Esophagus (tissue), 2 donors: ENCODE results near the gene SERPINB13. TPM values are rescaled to one million over a fixed set of nuclear protein-coding genes. Genes with fewer than 3 reads are reported as not detected.
"Not testable (repeated sequence)": the region's sequence is repeated elsewhere in the genome, so short reads cannot be mapped to it uniquely, and the experiment has no call there.

ENCODE experiments used
- H3K27ac ChIP-seq, 2 donors: one replicate each; pipeline ENCODE4 v1.5.1; 2013; ENCODE audit warnings: low read depth in 2 of 2, mild to moderate bottlenecking in 2 of 2, inconsistent platforms in 1 of 2, low read length in 1 of 2, moderate library complexity in 1 of 2
- H3K27me3 ChIP-seq, 2 donors: one replicate each; pipeline ENCODE4 v1.6.1; 2013; ENCODE audit warnings: low read length in 2 of 2, control low read depth in 1 of 2, mild to moderate bottlenecking in 1 of 2; ENCODE audit not compliant: insufficient read depth in 2 of 2, control insufficient read depth in 1 of 2
- H3K36me3 ChIP-seq, 2 donors: one replicate each; pipeline ENCODE4 v1.6.1; 2013; ENCODE audit warnings: low read length in 1 of 2; ENCODE audit not compliant: control insufficient read depth in 2 of 2, insufficient read depth in 2 of 2
- H3K4me1 ChIP-seq, 2 donors: one replicate each; pipeline ENCODE4 v1.6.1; 2013; ENCODE audit warnings: low read length in 1 of 2; ENCODE audit not compliant: control insufficient read depth in 2 of 2, insufficient read depth in 2 of 2
- H3K4me3 ChIP-seq, 2 donors: one replicate each; pipeline ENCODE4 v1.5.1; 2013; ENCODE audit warnings: low read length in 2 of 2, mild to moderate bottlenecking in 2 of 2, low read depth in 1 of 2, moderate library complexity in 1 of 2
- H3K9me3 ChIP-seq, 2 donors: one replicate each; pipeline ENCODE4 v1.6.1; 2013; ENCODE audit warnings: mild to moderate bottlenecking in 2 of 2, low read depth in 1 of 2, low read length in 1 of 2, moderate library complexity in 1 of 2; ENCODE audit not compliant: control insufficient read depth in 2 of 2, insufficient read depth in 1 of 2
- WGBS, 2 donors: extraction: QIAGEN DNeasy Blood & Tissue Kit; methylation state at CpG; one replicate each; pipeline ENCODE4 v1.1.7; 2013; 5-methylcytosine and 5-hydroxymethylcytosine counted together
- polyA plus RNA-seq, 2 donors: library from polyadenylated mRNA; stranded (reverse); fragments of 200-250 nt; gene quantifications; one replicate each; pipeline ENCODE4 v1.2.3, GENCODE V29; 2013
- donor health status: healthy with polysubstance abuse.
- donor health status: Bipolar disorder and iron deficiency.

Gene SERPINB13
- polyA plus RNA-seq, 2 donors, result 228 to 233 TPM

DNA sequence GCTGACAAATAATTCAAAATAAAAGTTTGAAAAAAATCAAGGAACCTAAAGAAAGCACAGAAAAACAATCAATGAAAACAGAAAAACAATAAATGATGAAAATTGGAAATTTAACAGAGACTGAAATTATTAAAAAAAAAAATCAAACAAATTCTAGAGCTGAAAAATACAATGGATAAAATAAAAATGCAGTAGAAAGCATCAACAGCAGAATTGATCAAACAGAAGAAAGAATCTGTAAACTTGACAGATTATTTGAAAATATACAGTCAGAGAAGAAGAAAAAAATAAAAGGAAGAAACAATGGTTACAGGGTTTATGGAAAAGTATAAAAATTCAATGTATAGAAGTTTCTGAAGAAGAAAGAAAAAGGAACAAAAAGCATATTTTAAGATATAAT, 40.7 kb downstream of the SERPINB13 start:
- H3K4me3 ChIP-seq, result no peak overlapping the region
- H3K4me1 ChIP-seq, result no peaks in the 10 kb centered on the region
- peaks cover 10 to 18% of the 10 kb centered on the region in 2 donors for H3K9me3 ChIP-seq
- no peak overlapping the region for H3K27ac ChIP-seq
- no peaks in the 10 kb centered on the region for H3K27me3 ChIP-seq
- H3K36me3 ChIP-seq, result no peaks in the 10 kb centered on the region

DNA sequence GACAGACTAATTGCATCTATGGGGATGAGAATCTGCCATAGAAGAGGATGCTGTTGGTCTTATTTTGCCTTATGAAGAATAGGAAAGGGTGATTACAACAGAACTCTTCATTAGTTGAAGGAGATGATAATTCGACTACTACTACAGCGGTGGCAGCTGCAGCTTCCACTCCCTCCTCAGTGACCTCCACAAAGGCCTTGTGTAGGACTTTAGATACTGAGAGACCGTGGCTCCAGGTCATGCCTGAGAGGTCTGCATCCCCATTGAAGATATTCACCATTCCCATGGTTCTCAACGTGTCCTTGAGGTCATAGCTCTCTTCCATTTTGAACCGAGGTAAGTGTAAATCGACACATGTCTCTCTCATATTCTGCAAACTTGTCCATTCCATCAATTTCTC, 50.6 kb downstream of the SERPINB13 start:
- H3K27me3 ChIP-seq, result no peaks in the 10 kb centered on the region
- H3K36me3 ChIP-seq, result no peaks in the 10 kb centered on the region
- no peak overlapping the region for H3K4me3 ChIP-seq
- H3K9me3 ChIP-seq, result no peaks in the 10 kb centered on the region
- 85 to 88% methylated on average over 6 of the region's 6 CpGs for WGBS, 2 donors
- H3K4me1 ChIP-seq, result no peaks in the 10 kb centered on the region
- no peak overlapping the region for H3K27ac ChIP-seq

DNA sequence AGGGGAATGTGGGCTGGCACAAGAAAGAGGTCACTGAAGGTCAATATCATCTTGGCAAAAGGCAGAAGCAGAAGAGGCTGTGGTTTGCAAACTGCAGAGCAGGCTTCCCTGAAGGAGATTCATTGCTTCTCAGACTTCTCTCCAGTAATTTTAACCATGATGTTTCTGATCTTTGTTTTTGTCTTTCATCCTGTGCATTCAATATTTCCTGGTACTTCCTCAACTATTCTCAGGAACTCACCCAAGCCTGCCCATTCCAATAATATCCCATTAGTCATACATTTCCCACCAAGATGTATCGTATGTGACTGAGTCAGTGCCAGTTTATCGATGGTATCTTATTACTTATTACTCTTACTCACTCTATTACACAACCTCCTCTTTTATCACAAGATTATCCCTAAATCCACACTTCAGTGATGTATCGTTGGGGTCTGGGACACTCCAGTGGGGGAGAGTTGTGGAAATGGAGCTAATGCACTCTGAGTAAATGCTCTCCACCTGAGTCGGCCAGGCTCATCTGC, 54.1 kb downstream of the SERPINB13 start:
- not testable (repeated sequence) for H3K36me3 ChIP-seq, H3K9me3 ChIP-seq, H3K27me3 ChIP-seq, H3K4me3 ChIP-seq, H3K27ac ChIP-seq, H3K4me1 ChIP-seq
- 65 to 70% methylated on average over 4 of the region's 4 CpGs for WGBS, 2 donors

DNA sequence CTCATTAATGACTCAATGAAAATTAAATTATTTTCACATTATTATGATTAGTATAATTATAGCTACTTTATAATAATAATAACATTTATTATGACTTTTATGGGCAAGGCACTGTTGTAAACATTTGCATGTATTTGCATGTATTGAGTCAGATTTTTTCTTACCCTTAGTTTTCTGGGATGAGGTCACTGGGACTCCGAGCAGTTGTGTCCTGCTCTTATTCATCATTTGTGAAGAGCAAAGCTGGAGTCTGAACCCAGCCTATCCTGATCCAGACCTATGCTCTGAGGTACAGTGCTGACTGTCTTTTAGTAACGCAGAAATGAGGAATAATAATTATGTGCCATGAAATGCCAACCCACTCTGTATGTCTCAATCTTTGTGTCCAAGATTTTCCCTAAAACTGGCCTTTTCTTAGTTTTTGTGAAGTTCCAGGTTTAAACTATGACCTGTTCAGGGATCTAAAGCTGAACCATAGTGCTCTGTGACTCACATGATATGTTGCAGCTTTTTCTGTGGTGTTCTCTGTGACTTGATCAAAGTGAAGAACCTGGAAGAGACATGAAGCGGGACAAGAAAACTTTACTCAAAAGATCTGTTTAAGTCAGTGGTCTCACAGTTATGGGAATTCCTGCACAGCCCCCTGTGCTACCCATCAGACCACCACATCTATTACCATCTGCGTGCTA, 55.7 kb downstream of the SERPINB13 start:
- not testable (repeated sequence) for H3K4me3 ChIP-seq, H3K27me3 ChIP-seq, H3K4me1 ChIP-seq, H3K9me3 ChIP-seq, H3K36me3 ChIP-seq, H3K27ac ChIP-seq
- 84 to 90% methylated on average over 4 of the region's 4 CpGs for WGBS, 2 donors

DNA sequence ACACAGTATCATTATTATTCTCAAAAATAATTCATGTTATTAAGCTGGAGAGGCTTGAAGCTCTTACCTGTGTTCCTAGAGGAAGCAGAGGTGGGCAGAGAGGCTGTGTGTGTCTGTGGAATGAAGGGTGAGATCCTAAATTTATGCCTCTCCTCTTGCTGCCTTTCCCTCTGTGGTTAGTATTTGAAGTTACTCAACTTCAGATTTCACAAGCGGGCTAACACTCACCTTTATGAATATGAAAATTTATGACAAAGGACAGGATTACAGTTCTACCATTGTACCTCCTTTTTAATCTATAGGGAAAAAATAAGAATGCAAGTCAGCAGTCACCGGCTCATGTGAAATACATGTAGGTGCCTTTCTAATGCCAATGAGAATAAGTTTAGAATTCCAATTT, 57.0 kb downstream of the SERPINB13 start, which contains the start of gene SERPINB4:
Gene SERPINB4, minus strand, starts transcription at position 115 of the 400 bp plus-strand sequence. CDS start 679 bp downstream, outside the sequence.
- H3K4me3 ChIP-seq, H3K4me1 ChIP-seq, H3K27ac ChIP-seq, H3K9me3 ChIP-seq, H3K36me3 ChIP-seq, H3K27me3 ChIP-seq: not testable (repeated sequence)
- WGBS, 2 donors, result 69 to 80% methylated on average over 1 of the region's 2 CpGs

DNA sequence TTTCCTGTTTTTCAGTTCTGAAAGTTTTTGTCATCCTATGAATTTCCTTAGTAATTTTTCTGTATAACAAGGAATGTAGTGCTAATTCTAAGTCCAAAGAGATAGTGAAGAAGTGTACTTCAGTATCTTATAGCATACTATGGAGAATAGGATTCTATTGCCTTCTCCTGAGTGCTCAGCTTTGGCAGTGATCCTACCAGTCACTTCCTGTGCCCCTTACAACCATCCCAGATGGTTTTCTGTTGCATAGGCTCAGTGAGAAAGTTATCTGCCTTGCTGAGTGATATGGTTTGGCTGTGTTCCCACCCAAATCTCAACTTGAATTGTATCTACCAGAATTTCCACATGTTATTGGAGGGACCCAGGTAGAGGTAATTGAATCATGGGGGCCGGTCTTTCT, 57.6 kb downstream of the SERPINB13 start:
- H3K36me3 ChIP-seq, H3K4me3 ChIP-seq, H3K4me1 ChIP-seq, H3K27ac ChIP-seq, H3K27me3 ChIP-seq, H3K9me3 ChIP-seq: not testable (repeated sequence)
- WGBS, 2 donors, result 86 to 95% methylated on average over 1 of the region's 1 CpG

DNA sequence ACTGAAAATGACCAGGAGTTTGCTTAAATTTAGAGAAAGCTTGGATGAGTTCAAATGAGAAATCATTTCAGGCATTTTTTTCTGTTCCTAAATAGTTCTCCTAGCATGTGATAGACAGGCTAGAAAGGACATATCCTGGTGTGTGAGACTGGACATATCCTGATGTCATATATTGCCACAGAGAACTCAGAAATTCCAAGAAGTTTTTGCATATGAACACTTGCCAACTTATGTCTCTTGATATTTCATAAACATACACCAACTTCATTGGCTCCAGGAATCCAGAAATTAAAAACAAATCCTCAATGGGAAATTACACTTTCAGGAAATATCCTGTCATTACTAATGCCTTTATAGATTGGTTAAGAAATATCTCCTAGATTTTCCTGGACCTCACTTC, 59.8 kb downstream of the SERPINB13 start:
- no peaks in the 10 kb centered on the region for H3K9me3 ChIP-seq
- H3K27ac ChIP-seq, result no peak overlapping the region
- no peaks in the 10 kb centered on the region for H3K27me3 ChIP-seq
- no peaks in the 10 kb centered on the region for H3K36me3 ChIP-seq
- H3K4me3 ChIP-seq, result no peak overlapping the region
- H3K4me1 ChIP-seq, result no peaks in the 10 kb centered on the region

DNA sequence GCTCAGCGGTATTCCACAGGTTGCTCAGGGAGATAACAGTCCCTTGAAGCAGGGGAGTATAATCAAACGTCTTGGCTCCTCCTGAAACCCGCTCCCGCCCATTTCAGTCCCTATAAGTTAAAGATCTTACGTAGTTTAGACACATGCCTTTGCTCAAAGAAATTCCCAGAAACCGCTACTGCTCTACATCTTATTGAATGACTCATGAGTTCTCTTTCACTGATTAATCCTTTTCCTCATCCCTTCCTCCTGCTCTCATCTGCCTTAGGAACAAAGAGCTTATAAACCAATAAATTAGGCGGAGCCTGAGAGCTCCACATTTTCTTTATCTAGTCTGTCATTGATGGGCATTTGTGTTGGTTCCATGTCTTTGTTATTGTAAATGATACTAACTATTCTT, 61.1 kb downstream of the SERPINB13 start:
- H3K9me3 ChIP-seq, result no peaks in the 10 kb centered on the region
- WGBS, 2 donors, result 57 to 60% methylated on average over 7 of the region's 7 CpGs
- no peak overlapping the region for H3K4me3 ChIP-seq
- H3K4me1 ChIP-seq, result no peaks in the 10 kb centered on the region
- H3K27ac ChIP-seq, result no peak overlapping the region
- no peaks in the 10 kb centered on the region for H3K27me3 ChIP-seq
- no peaks in the 10 kb centered on the region for H3K36me3 ChIP-seq
